MM.1S (cell line): ENCODE data around the gene SPTLC3.

Experiments
- DNase-seq: peaks from one replicate; pipeline ENCODE4 v3.0.0-alpha.2; 2015
- H2AFZ ChIP-seq: fragments of 300-600 bp; sonication (generic); 2 replicates; pipeline ENCODE4 v1.6.0; 2016; ENCODE audit warnings: antibody characterized with exemption, low read length
- H3F3A ChIP-seq: fragments of 300-600 bp; sonication (generic); 2 replicates; pipeline ENCODE4 v1.6.1; 2016; ENCODE audit warnings: mild to moderate bottlenecking, antibody characterized with exemption, low read length, moderate library complexity, mixed read lengths; ENCODE audit not compliant: insufficient read depth
- H3K27ac ChIP-seq: fragments of 300-600 bp; sonication (generic); 2 replicates; pipeline ENCODE4 v1.5.1; 2016; ENCODE audit warnings: mild to moderate bottlenecking, low read length
- H3K27me3 ChIP-seq: fragments of 300-600 bp; sonication (generic); replicated peaks from 2 replicates; pipeline ENCODE4 v1.6.0; 2016; ENCODE audit warnings: low read length; ENCODE audit not compliant: insufficient read depth
- H3K36me3 ChIP-seq: fragments of 300-600 bp; sonication (generic); replicated peaks from 2 replicates; pipeline ENCODE4 v1.6.1; 2016; ENCODE audit warnings: mild to moderate bottlenecking, low read length, mixed read lengths; ENCODE audit not compliant: insufficient read depth
- H3K4me1 ChIP-seq: fragments of 300-600 bp; sonication (generic); 2 replicates; pipeline ENCODE4 v1.6.1; 2016; ENCODE audit warnings: low read length, mixed read lengths
- H3K4me2 ChIP-seq: fragments of 300-600 bp; sonication (generic); 2 replicates; pipeline ENCODE4 v1.6.0; 2016; ENCODE audit warnings: low read depth, low read length
- H3K4me3 ChIP-seq: fragments of 300-600 bp; sonication (generic); 2 replicates; pipeline ENCODE4 v1.5.1; 2016; ENCODE audit warnings: low read length, mixed read lengths
- H3K79me2 ChIP-seq: fragments of 300-600 bp; sonication (generic); 2 replicates; pipeline ENCODE4 v1.6.1; 2016; ENCODE audit warnings: mixed run types, low read length, mixed read lengths
- H3K9ac ChIP-seq: fragments of 300-600 bp; sonication (generic); 2 replicates; pipeline ENCODE4 v1.6.1; 2016; ENCODE audit warnings: low read length, mixed read lengths
- H3K9me2 ChIP-seq: fragments of 300-600 bp; sonication (generic); replicated peaks from 2 replicates; pipeline ENCODE4 v1.6.1; 2016; ENCODE audit warnings: mild to moderate bottlenecking, low read length, mixed read lengths; ENCODE audit not compliant: insufficient read depth
- H3K9me3 ChIP-seq: fragments of 300-600 bp; sonication (generic); replicated peaks from 2 replicates; pipeline ENCODE4 v1.6.1; 2016; ENCODE audit warnings: mild to moderate bottlenecking, low read length, mixed read lengths; ENCODE audit not compliant: insufficient read depth
- H4K20me1 ChIP-seq: fragments of 300-600 bp; sonication (generic); 2 replicates; pipeline ENCODE4 v1.6.1; 2016; ENCODE audit warnings: mild to moderate bottlenecking, low read length, moderate library complexity, mixed read lengths; ENCODE audit not compliant: insufficient read depth
- EZH2 ChIP-seq: fragments of 300-600 bp; sonication (generic); optimal IDR thresholded peaks from 2 replicates; pipeline ENCODE3; 2017; ENCODE audit warnings: low read depth, mild to moderate bottlenecking, antibody characterized with exemption, low read length, mixed read lengths
- EZH2phosphoT487 ChIP-seq: fragments of 300-600 bp; sonication (generic); IDR thresholded peaks from 2 replicates; pipeline ENCODE4 v1.6.1; 2018; ENCODE audit warnings: antibody characterized with exemption, low read length
- TF ChIP-seq, protein P1 (sequence below): fragments of 300-600 bp; sonication (generic); IDR thresholded peaks from 2 replicates; pipeline ENCODE4 v1.5.1; 2016; ENCODE audit warnings: antibody characterized with exemption, low read length, mixed read lengths

The SPTLC3 gene

GRCh38 chr20:13035399-13036152 is 26.8 kb downstream of the SPTLC3 start:
- Histone ChIP-seq H3F3A (no peaks in the 10 kb centered on the region), H3K4me2 (no peak overlapping the region), H3K9ac (no peak overlapping the region), H2AFZ (no peak overlapping the region), H3K27ac (no peak overlapping the region), H3K4me1 (no peaks in the 10 kb centered on the region), H3K4me3 (no peak overlapping the region), H3K27me3 (no peaks in the 10 kb centered on the region), H3K9me3 (no peaks in the 10 kb centered on the region), H3K9me2 (no peaks in the 10 kb centered on the region), H4K20me1 (no peaks in the 10 kb centered on the region), H3K79me2 (no peaks in the 10 kb centered on the region), H3K36me3 (no peaks in the 10 kb centered on the region)
- TF ChIP-seq EZH2phosphoT487 (no peak), EZH2 (no peak)
- TF ChIP-seq, protein P1, sequence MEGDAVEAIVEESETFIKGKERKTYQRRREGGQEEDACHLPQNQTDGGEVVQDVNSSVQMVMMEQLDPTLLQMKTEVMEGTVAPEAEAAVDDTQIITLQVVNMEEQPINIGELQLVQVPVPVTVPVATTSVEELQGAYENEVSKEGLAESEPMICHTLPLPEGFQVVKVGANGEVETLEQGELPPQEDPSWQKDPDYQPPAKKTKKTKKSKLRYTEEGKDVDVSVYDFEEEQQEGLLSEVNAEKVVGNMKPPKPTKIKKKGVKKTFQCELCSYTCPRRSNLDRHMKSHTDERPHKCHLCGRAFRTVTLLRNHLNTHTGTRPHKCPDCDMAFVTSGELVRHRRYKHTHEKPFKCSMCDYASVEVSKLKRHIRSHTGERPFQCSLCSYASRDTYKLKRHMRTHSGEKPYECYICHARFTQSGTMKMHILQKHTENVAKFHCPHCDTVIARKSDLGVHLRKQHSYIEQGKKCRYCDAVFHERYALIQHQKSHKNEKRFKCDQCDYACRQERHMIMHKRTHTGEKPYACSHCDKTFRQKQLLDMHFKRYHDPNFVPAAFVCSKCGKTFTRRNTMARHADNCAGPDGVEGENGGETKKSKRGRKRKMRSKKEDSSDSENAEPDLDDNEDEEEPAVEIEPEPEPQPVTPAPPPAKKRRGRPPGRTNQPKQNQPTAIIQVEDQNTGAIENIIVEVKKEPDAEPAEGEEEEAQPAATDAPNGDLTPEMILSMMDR = no peak
- DNase-seq = no peak

- Histone ChIP-seq H3K4me2 (no peak overlapping the region), H3K36me3 (no peaks in the 10 kb centered on the region), H2AFZ (no peak overlapping the region), H3K9ac (no peak overlapping the region), H3K27ac (no peak overlapping the region), H3K4me1 (no peaks in the 10 kb centered on the region), H3K4me3 (no peak overlapping the region), H3K9me2 (no peaks in the 10 kb centered on the region), H3F3A (no peaks in the 10 kb centered on the region), H3K9me3 (no peaks in the 10 kb centered on the region), H3K27me3 (no peaks in the 10 kb centered on the region), H3K79me2 (no peaks in the 10 kb centered on the region), H4K20me1 (no peaks in the 10 kb centered on the region)
- no peak for DNase-seq
- TF ChIP-seq, protein P1 = no peak
- TF ChIP-seq EZH2 (no peak), EZH2phosphoT487 (no peak)
Observed at GRCh38 chr20:13037727-13038126, 29.0 kb downstream of the SPTLC3 start.

GRCh38 chr20:13041574-13042457 is 33.0 kb downstream of the SPTLC3 start:
- H3K27ac ChIP-seq = no peak overlapping the region
- H3K9me2 ChIP-seq = no peaks in the 10 kb centered on the region
- no peaks in the 10 kb centered on the region for H3K36me3 ChIP-seq
- DNase-seq = no peak
- H3K4me3 ChIP-seq = no peak overlapping the region
- no peaks in the 10 kb centered on the region for H3K27me3 ChIP-seq
- no peak overlapping the region for H2AFZ ChIP-seq
- no peaks in the 10 kb centered on the region for H3K79me2 ChIP-seq
- no peaks in the 10 kb centered on the region for H4K20me1 ChIP-seq
- no peaks in the 10 kb centered on the region for H3F3A ChIP-seq
- TF ChIP-seq, protein P1 = no peak
- TF ChIP-seq EZH2 (no peak), EZH2phosphoT487 (no peak)
- no peak overlapping the region for H3K4me2 ChIP-seq
- no peaks in the 10 kb centered on the region for H3K9me3 ChIP-seq
- no peak overlapping the region for H3K9ac ChIP-seq
- no peaks in the 10 kb centered on the region for H3K4me1 ChIP-seq
